ENCODE measurements around the gene PRRT1B.
"Not testable (repeated sequence)": the region's sequence is repeated elsewhere in the genome, so short reads cannot be mapped to it uniquely, and the experiment has no call there.

Gene PRRT1B

GRCh38 chr9:131546336-131547084 is 1.2 kb downstream of the PRRT1B start:
- H3K27ac ChIP-seq, result no peak overlapping the region
- no peak for DNase-seq (ENCODE audit: low read depth, low spot score)

DNA sequence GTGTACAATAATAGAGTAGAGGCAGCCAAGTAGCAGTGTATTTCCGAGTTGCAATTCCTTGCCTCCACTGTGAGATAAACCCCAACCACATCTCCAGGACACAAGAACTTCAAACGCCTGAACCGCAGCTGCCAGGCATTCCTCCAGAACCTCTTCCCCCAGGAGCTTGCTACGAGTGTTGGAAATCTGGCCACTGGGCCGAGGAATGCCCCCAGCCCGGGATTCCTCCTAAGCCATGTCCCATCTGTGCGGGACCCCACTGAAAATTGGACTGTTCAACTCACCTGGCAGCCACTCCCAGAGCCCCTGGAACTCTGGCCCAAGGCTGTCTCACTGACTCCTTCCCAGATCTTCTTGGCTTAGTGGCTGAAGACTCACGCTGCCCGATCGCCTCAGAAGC is 3.9 kb downstream of the PRRT1B start:
- not testable (repeated sequence) for H3K27ac ChIP-seq; DNase-seq (ENCODE audit: low read depth, low spot score)

- DNase-seq (ENCODE audit: low read depth, low spot score); H3K27ac ChIP-seq: not testable (repeated sequence)
Measured at GRCh38 chr9:131550465-131550864, 5.1 kb downstream of the PRRT1B start.

DNA sequence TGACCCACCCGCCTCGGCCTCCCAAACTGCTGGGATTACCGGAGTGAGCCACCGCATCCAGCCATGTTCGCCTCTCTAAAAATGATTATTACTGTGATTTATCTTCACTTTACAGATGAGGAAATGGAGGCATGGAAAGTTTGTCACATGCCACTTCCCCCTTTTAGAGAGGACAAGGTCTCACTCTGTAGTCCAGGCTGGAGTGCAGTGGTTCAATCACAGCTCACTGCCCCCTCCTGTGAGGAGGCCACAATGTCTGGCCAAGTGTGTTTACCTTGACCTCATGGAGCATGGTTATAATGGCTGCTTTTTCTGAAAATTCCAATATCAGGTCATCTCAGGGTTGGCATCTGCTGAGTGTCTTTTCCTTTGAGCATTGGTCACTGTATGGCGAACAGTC is 6.7 kb downstream of the PRRT1B start:
- DNase-seq (ENCODE audit: low read depth, low spot score), result no peak
- no peak overlapping the region for H3K27ac ChIP-seq

DNA sequence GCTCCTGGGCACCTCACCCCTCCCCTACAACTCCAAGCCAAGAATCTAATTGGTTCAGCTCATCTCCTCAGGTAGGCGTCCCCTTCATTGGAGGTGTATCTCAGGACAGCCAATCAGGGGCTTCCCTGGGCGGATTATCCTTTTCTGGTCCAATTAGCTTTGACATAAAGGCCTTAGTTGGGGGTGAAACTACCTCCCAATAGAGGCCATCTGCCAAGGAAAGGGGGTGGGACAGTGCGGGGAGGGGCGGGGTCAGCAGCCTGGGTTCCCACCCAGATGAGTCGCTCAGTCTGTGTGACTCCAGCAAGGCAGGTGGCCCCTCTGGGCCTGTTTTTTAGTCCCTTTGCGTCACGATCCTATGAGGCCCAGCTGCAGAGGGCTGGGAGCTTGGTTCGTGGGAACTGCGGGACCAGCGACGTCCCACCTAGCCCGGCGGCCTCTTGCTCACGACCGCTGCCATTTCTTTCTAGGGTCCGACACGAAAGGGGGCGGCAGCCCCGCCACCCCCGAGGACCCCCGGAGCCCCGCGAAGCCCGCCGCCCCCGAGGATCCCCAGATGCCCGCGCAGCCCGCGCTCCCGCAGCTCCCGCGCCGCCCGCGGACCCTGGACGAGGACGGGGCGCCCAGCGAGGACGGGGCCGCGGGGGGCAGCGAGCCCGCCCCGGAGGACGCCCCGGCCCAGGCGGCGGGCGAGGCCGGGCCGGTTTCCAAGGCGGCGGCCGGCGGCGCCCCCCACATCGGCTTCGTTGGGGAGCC is 8.9 kb downstream of the PRRT1B start:
- no peak overlapping the region for H3K27ac ChIP-seq
- no peak for DNase-seq (ENCODE audit: low read depth, low spot score)

DNA sequence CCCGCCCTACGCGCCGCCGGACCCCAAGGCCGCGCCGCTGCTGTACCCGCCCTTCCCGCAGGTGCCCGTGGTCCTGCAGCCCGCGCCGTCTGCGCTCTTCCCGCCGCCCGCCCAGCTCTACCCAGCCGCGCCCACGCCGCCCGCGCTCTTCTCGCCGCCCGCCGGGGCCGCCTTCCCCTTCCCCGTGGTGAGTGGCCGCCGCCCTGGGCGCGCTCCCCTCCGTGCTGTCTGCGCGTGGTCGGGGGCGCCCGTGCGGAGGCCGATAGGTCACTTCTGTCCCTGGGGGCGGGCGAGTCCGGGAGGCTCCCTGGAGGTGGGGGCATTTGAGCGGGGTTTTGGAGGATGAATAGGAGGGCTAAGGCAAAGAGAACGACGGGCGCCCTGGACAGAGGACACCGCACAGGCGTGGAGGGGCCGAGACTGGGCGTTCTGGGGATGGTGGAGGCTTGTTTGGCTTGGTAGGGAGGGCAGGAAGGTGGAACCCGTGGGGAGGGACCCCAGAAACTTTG is 9.6 kb downstream of the PRRT1B start:
- DNase-seq (ENCODE audit: low read depth, low spot score), result no peak
- no peak overlapping the region for H3K27ac ChIP-seq

DNA sequence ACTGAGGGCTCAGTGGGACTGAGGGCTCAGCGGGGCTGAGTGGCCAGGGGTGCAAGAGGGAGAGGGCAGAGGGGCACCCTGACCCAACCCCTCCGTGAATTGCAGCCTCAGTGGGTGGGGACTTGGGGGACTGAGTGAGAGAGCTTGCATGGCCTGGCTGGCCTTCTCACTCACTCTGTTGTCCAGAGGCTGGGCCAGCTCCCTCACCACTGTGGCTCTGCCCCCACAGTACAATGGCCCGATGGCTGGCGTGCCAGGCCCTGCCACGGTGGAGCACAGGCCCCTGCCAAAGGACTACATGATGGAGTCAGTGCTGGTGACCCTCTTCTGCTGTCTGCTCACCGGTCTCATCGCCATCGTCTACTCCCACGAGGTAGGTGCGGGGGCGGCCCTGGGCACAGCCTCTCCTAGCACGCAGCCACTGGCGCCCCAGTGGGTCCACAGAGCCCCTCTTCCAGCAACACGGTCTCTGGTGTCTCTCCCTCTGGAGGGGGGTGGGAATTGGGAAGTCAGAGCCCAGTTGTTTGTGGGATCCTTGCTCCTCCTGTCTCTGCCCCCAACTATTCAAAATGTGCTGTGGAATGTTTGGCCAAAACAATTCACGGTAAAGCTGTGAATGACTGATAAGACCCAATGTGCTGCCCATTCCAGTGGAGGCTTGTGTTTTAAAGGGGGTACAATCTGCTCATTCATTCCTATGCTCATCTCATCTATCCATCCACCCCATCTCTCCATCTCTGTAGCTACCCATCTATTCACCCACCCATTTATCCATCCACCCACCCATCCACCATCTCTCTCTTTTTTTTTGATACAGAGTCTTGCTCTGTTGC is 10.7 kb downstream of the PRRT1B start:
- DNase-seq (ENCODE audit: low read depth, low spot score), result no peak
- H3K27ac ChIP-seq, result no peak overlapping the region

DNA sequence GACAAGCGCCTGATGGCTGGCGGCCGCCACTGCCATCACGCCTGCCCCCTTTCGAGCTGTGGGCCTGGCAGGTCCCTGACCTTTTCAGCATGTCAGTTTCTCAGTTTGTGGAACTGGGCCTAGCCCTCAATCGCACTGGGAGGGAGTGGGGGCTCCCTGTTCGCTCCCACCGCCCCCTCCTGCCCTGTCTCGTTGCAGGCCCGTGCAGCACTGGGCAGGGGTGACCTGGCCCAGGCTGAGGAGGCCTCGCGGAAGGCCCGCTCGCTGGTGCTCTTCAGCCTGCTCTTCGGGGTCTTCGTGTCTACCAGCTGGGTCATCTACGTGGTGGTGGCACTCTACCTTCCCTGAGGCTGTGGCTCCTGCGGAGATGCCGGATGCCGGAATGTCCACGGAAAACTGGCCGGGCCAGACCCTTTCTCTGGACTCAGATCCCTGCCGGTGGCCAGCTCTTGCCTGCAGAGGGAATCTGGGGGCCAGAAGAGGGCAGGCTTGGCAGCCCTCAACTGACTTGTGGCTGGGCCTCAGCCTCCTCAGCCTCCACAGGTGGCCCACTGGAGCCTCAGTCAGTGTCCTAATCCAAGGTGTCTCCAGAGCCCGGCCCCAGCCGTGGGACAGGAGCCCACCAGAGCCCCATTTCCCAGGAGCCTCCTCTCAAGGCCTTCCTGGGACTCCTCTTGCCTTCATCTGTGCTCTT is 12.7 kb downstream of the PRRT1B start:
- DNase-seq (ENCODE audit: low read depth, low spot score), result no peak
- H3K27ac ChIP-seq, result no peak overlapping the region

DNA sequence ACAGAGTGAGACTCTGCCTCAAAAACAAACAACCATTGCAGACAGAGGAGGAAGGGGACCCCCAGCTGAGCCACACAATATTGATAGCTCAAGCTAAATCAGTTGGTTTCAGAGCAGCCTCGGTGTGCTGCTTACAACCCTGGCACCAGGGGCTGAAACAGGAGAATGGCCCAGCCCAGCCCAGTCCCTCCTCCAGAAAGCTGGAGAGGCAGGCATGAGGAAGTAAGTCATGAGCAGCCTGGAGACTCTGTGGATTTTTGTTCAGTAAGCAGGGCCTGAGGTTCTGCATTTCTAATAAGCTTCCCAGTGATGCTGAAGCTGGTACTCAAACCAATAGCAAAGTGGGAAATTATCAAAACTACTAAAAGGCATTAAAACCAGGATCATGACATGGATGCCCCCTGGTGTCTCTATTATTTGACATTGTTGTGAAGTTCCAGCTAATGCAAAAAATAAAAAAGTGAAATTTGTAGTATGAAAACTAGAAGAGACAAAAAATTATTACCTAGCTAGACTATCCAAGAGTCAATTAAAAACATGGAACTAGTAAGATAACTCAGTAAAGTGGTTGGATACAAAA is 14.2 kb downstream of the PRRT1B start:
- no peak overlapping the region for H3K27ac ChIP-seq
- no peak for DNase-seq (ENCODE audit: low read depth, low spot score)

DNA sequence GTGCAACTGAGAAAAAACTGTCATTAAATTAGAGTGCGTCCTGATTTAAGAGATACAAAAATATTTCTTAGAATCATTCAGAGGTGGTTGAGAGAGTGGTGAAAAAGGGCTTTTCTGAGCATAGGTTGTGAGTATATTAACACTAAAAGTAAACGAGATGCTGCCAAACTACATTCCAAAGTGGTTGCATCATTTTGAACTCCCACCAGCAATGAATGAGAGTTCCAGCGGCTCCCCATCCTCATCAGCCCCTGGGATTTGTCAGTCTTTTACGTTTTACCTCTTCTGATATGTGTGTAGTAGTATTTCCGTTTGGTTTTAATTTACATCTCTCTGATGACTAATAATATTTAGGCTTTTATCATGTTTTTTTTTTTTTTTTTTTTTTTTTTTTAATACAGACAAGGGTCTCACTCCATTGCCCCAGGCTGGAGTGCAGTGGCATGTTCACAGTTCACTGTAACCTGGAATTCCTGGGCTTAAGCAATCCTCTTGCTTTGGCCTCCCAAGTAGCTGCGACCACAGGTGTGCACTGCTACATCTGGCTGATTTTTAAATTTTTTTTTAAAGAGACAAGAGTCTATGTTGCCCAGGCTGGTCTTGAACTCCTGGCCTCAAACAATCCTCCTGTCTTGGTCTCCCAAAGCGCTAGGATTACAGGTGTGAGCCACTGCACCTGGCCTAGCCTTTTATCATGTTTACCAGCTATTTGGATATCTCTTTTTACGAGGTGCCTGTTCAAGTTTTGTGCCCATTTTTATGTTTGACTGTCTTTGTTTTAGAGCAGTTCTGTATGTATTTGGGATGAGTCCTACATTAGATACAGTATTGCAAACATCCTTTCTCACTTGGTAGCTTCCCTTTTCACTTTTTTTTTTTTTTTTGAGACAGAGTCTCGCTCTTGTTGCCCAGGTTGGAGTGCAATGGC is 17.0 kb downstream of the PRRT1B start:
- no peak overlapping the region for H3K27ac ChIP-seq
- DNase-seq (ENCODE audit: low read depth, low spot score), result no peak

GRCh38 chr9:131565369-131565768 is 20.0 kb downstream of the PRRT1B start:
- H3K27ac ChIP-seq, result no peak overlapping the region

GRCh38 chr9:131566158-131566557 is 20.8 kb downstream of the PRRT1B start:
- H3K27ac ChIP-seq, result no peak overlapping the region
- no peak for DNase-seq (ENCODE audit: low read depth, low spot score)

More at GRCh38 chr9:131565369-131565768, 20.0 kb downstream of the PRRT1B start:
- no peak for DNase-seq (ENCODE audit: low read depth, low spot score)

- no peak overlapping the region for H3K27ac ChIP-seq
- DNase-seq (ENCODE audit: low read depth, low spot score), result no peak
Measured at GRCh38 chr9:131567910-131568309, 22.6 kb downstream of the PRRT1B start.

DNA sequence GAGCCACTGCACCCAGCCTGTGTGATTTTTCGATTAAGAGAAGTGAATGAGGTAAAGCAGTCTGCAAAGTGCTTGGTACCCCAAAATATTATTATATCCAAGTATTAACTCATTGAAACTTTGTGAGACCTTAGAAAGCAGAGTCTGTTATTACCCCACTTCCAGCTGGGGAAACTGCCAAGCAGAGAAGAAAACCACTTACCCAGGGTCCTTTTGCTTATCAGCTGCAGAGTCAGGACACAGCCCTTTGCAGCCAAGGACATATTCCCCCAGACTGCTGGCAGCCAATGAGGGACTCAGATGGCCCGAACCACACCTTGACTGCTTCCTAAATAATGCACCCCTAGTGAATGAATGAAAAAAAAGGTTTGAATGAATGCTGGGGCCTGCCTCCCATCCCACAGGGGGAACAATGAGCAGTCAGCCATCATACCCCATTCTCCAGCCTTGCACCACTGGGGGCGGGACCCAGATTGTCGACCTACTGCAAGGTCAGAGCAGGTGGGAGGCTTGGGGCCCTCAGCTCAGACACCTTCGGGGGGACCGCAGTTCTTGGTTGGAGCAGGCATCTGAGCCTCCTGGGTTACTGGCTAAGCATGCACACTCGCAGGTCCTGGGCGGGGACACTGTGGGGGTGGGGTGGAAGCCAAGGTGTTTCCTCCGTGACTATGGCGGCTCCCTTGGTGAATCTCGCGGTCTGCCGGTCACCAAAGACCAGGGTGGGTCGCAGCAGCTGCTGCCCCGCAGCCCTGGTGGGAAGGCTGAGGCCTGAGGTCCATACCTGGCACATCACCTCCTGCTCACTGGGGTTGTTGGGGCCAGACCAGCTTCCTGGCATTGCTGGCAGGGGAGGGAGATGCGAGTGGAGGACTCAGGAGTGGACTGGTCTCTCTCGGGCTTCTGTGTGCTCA is 29.7 kb downstream of the PRRT1B start:
- DNase-seq (ENCODE audit: low read depth, low spot score), result no peak
- H3K27ac ChIP-seq, result no peak overlapping the region

DNA sequence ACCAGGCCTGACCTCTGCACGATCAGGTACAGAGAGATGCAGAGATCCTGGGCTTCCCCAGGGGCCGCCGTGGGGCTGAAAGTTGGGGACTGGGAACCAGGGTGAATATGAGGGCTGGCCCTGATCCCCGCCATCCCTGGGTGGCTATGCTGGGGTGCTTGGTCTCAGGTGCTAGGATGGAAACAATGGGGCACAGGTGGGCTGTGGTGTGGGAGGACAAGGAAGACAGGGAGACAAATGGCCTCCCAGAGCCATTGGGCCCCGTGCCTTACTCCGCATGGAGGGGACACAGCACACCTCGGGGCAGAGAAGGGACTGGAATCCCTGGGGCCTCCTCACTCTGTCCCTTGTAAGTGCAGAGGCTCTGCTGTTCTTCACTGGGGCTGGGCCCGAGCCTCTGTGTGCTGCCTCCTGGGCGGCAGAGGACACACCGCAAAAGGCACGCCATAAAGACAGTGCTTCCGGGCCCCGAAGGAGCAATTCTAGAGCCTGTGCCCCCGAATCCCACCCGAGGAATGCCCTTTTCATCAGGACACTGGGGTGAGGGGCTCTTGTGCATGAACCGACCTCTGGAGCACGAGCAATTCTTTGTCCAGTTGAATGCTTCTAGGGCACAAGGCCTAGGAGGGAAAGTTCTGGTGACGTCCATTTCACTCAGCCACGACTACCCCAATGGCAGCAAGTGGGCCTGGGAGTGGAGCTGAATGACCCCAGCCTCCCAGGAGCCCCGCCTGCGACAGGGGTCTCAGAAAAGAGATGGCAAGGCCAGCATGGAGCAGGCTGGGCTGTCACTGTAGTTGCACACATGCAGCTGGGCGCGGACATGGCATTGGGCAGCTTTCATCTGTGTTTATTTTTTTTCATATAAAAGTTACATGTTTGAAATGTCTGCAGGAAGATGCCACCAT is 30.9 kb downstream of the PRRT1B start:
- no peak for DNase-seq (ENCODE audit: low read depth, low spot score)

More for the DNA sequence above, 30.9 kb downstream of the PRRT1B start:
- no peak overlapping the region for H3K27ac ChIP-seq

Data from epithelial cell of prostate (primary cell).